K562 (cell line): Measurements from ENCODE around the gene CTPS1. TPM values are rescaled to one million over a fixed set of nuclear protein-coding genes. Genes with fewer than 3 reads are reported as not detected.
A peak's percentile ranks its signal among the peaks of the same experiment; 100 is the strongest.

Source experiments
- BACH1 ChIP-seq: fragments of 200-800 bp; sonication (Bioruptor generic); IDR thresholded peaks from 2 replicates; pipeline ENCODE4 v1.6.1; 2016; ENCODE audit warnings: missing genetic modification characterization, missing compliant biosample characterization
- IFI16 ChIP-seq: fragments of 250-450 bp; sonication (Bioruptor Pico); IDR thresholded peaks from 2 replicates; pipeline ENCODE4 v2.1.2; 2022; ENCODE audit warnings: mild to moderate bottlenecking, inconsistent platforms
- KLF16 ChIP-seq: IDR thresholded peaks from 2 replicates; pipeline ENCODE4 v1.6.1; 2016; ENCODE audit warnings: antibody characterized with exemption
- MBD2 ChIP-seq: sonication (generic); IDR thresholded peaks from 2 replicates; pipeline ENCODE4 v1.6.1; 2016; ENCODE audit warnings: low read depth, borderline replicate concordance
- NFIC ChIP-seq: fragments of 450-650 bp; IDR thresholded peaks from 2 replicates; pipeline ENCODE4 v1.6.1; 2017; ENCODE audit warnings: mild to moderate bottlenecking, inconsistent platforms
- RB1 ChIP-seq: fragments of 450-650 bp; IDR thresholded peaks from 2 replicates; pipeline ENCODE4 v1.6.1; 2017; ENCODE audit warnings: low read depth, mild to moderate bottlenecking
- SAP30 ChIP-seq: fragments of 200-600 bp; sonication (generic); IDR thresholded peaks from 2 replicates; pipeline ENCODE4 v1.6.1; 2012; ENCODE audit warnings: borderline replicate concordance, low read depth, mild to moderate bottlenecking, moderate library complexity, low read length, control low read depth, inconsistent platforms; ENCODE audit not compliant: insufficient read depth, poor library complexity, severe bottlenecking
- SETDB1 ChIP-seq: IDR thresholded peaks from one replicate; pipeline ENCODE4 v1.6.1; 2012; ENCODE audit warnings: low read length, control low read depth, inconsistent platforms
- SMAD4 ChIP-seq: fragments of 250-450 bp; sonication (Bioruptor Pico); conservative IDR thresholded peaks from 2 replicates; pipeline ENCODE4 v1.8.0; 2021; ENCODE audit warnings: inconsistent platforms, mild to moderate bottlenecking, moderate library complexity
- SMARCC2 ChIP-seq: fragments of 450-650 bp; IDR thresholded peaks from 2 replicates; pipeline ENCODE4 v1.6.1; 2017; ENCODE audit warnings: antibody characterized with exemption, moderate library complexity, mild to moderate bottlenecking, low read depth
- SOX6 ChIP-seq: fragments of 450-650 bp; IDR thresholded peaks from 2 replicates; pipeline ENCODE4 v1.6.1; 2014; ENCODE audit warnings: mild to moderate bottlenecking
- SP1 ChIP-seq: sonication (generic); formaldehyde crosslinking; IDR thresholded peaks from 2 replicates; pipeline ENCODE4 v1.8.1; 2022; ENCODE audit warnings: mild to moderate bottlenecking, missing genetic modification reagents
- STAT5A ChIP-seq: IDR thresholded peaks from 2 replicates; pipeline ENCODE4 v1.6.1; 2012; ENCODE audit warnings: low read length, inconsistent platforms, borderline replicate concordance
- TAF1 ChIP-seq: IDR thresholded peaks from 2 replicates; pipeline ENCODE4 v1.6.1; 2011; ENCODE audit warnings: mild to moderate bottlenecking, low read length, moderate library complexity; ENCODE audit not compliant: insufficient read depth, control insufficient read depth, severe bottlenecking; ENCODE audit errors: extremely low read depth
- TEAD4 ChIP-seq, 2 experiments: sonication (generic) in 1 of 2; formaldehyde crosslinking in 1 of 2; IDR thresholded peaks; 2 replicates each; pipeline versions ENCODE4 v1.6.1 to v1.8.0; 2012 to 2022; ENCODE audit warnings: borderline replicate concordance in 1 of 2, inconsistent platforms in 1 of 2, low read length in 1 of 2, mild to moderate bottlenecking in 1 of 2, missing genetic modification reagents in 1 of 2
- TRIM24 ChIP-seq, 2 experiments: fragments of 450-650 bp; IDR thresholded peaks; 2 replicates each; pipeline ENCODE4 v1.6.1; 2016
- XRCC4 ChIP-seq: IDR thresholded peaks from one replicate; pipeline ENCODE4 v1.6.1; 2011; ENCODE audit not compliant: insufficient read depth, insufficient read length; ENCODE audit errors: extremely low read depth
- YY1 ChIP-seq, 3 experiments: IDR thresholded peaks; 2 replicates each; pipeline ENCODE4 v1.6.1; 2011; ENCODE audit warnings: low read length in 2 of 3, mild to moderate bottlenecking in 2 of 3, moderate library complexity in 2 of 3, borderline replicate concordance in 1 of 3, control low read depth in 1 of 3, low read depth in 1 of 3; ENCODE audit not compliant: insufficient read depth in 3 of 3, insufficient replicate concordance in 2 of 3, control insufficient read depth in 1 of 3, insufficient read length in 1 of 3; ENCODE audit errors: extremely low read depth in 1 of 3
- ZC3H8 ChIP-seq: fragments of 450-650 bp; IDR thresholded peaks from 2 replicates; pipeline ENCODE4 v1.6.1; 2017
- ZNF175 ChIP-seq: fragments of 200-800 bp; sonication (Bioruptor generic); IDR thresholded peaks from 2 replicates; pipeline ENCODE4 v1.6.1; 2016; ENCODE audit warnings: low read depth, mild to moderate bottlenecking, missing genetic modification characterization, missing compliant biosample characterization
- ZNF76 ChIP-seq: fragments of 250-450 bp; sonication (Bioruptor Pico); IDR thresholded peaks from 2 replicates; pipeline ENCODE4 v1.4.0; 2020; ENCODE audit warnings: mild to moderate bottlenecking, moderate library complexity, borderline replicate concordance
- polyA plus RNA-seq, 8 experiments: library from polyadenylated mRNA; depleted of rRNA in 4 of 8; stranded (reverse) in 5 of 8; unstranded in 3 of 8; fragments of >200 nt; fragmentation: Nextera tagmentation in 2 of 8; fragmentation: Illumina TruSeq in 1 of 8; extraction: Ambion mirVana in 2 of 8; extraction: Trizol in 1 of 8; gene quantifications; 2 replicates each; pipeline versions ENCODE4 v1.2.1 to v1.2.3, GENCODE V29; 2011 to 2014; ENCODE audit warnings: inconsistent platforms in 1 of 8, missing spikeins in 1 of 8
- total RNA-seq, 7 experiments: library from RNA; depleted of rRNA in 6 of 7; stranded (reverse); fragments of >200 nt in 6 of 7; fragmentation: Illumina TruSeq in 2 of 7; extraction: Trizol in 2 of 7; gene quantifications; 2 replicates each; pipeline versions ENCODE4 v1.2.1 to v1.2.3, GENCODE V29; 2011 to 2021; ENCODE audit warnings: low replicate concordance in 1 of 7
- TF ChIP-seq, protein P1 (sequence below): fragments of 450-650 bp; IDR thresholded peaks from 2 replicates; pipeline ENCODE4 v1.6.1; 2016; ENCODE audit warnings: mild to moderate bottlenecking
- TF ChIP-seq, protein P2 (sequence below): fragments of 250-450 bp; sonication (Bioruptor Pico); IDR thresholded peaks from 2 replicates; pipeline ENCODE4 v1.8.0; 2021; ENCODE audit warnings: borderline replicate concordance, mild to moderate bottlenecking, moderate library complexity; ENCODE audit not compliant: poor library complexity, severe bottlenecking
- TF ChIP-seq, protein P3 (sequence below): IDR thresholded peaks from 2 replicates; pipeline ENCODE4 v1.6.1; 2016; ENCODE audit warnings: missing genetic modification characterization, missing compliant biosample characterization

CTPS1 gene
- total and polyA plus RNA-seq, 9 of the 15 experiments (the other 6 are each of a cell fraction or from before 2014, with no cell fraction given): 44.4 to 164 (median 87.7) TPM

DNA sequence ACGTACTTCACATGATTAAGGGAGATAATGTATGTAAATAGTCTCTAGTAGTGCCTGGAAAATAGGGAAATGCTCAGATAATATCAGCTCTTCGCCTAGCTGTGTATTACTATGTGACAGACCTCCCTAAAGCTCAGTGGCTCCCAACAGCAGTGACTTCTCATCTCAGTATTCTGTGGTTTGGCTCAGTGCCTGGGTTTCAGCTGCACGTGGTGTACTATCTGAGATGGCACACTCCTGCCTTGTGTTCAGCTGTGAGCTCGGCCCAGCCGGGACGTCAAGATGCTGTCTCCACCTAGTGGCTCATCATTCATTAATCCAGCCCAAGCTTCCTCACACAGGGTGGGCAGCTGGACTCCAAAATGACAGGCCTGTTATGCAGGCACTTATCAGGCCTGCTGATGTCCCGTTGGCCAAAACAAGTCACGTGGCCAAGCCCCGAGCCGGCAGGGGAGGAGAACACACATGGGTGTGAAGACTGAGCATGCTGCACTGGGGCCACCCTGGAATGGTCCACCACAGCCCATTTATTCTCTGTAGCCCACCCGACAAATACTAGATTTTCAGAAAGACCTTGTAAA is 24.2 kb downstream of the CTPS1 start (continued):
- TF ChIP-seq, protein P1, sequence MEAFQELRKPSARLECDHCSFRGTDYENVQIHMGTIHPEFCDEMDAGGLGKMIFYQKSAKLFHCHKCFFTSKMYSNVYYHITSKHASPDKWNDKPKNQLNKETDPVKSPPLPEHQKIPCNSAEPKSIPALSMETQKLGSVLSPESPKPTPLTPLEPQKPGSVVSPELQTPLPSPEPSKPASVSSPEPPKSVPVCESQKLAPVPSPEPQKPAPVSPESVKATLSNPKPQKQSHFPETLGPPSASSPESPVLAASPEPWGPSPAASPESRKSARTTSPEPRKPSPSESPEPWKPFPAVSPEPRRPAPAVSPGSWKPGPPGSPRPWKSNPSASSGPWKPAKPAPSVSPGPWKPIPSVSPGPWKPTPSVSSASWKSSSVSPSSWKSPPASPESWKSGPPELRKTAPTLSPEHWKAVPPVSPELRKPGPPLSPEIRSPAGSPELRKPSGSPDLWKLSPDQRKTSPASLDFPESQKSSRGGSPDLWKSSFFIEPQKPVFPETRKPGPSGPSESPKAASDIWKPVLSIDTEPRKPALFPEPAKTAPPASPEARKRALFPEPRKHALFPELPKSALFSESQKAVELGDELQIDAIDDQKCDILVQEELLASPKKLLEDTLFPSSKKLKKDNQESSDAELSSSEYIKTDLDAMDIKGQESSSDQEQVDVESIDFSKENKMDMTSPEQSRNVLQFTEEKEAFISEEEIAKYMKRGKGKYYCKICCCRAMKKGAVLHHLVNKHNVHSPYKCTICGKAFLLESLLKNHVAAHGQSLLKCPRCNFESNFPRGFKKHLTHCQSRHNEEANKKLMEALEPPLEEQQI: peak; percentile 87; the same call in 1 of the 2 replicates
- peak; percentile 99 for TF ChIP-seq SOX6
- peak; percentile 100 for TF ChIP-seq NFIC
- peak; percentile 94 for TF ChIP-seq SMAD4
- TF ChIP-seq TRIM24 (IDR thresholded peaks at IDR 0.05): peak; percentile 85 to 90
- TF ChIP-seq, protein P2, sequence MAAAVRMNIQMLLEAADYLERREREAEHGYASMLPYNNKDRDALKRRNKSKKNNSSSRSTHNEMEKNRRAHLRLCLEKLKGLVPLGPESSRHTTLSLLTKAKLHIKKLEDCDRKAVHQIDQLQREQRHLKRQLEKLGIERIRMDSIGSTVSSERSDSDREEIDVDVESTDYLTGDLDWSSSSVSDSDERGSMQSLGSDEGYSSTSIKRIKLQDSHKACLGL (CRISPR knock-in tag): no peak
- TF ChIP-seq, protein P3, sequence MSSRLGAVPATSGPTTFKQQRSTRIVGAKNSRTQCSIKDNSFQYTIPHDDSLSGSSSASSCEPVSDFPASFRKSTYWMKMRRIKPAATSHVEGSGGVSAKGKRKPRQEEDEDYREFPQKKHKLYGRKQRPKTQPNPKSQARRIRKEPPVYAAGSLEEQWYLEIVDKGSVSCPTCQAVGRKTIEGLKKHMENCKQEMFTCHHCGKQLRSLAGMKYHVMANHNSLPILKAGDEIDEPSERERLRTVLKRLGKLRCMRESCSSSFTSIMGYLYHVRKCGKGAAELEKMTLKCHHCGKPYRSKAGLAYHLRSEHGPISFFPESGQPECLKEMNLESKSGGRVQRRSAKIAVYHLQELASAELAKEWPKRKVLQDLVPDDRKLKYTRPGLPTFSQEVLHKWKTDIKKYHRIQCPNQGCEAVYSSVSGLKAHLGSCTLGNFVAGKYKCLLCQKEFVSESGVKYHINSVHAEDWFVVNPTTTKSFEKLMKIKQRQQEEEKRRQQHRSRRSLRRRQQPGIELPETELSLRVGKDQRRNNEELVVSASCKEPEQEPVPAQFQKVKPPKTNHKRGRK (tag): no peak
- peak; percentile 97 for TF ChIP-seq TEAD4 (IDR thresholded peaks at IDR 0.05; ENCODE audit: low read length)
- TF ChIP-seq TEAD4 (CRISPR knock-in tag; IDR thresholded peaks at IDR 0.05; ENCODE audit: borderline replicate concordance): no peak
- 0 out of 2 replicates have a peak, but pooled peaks have one; percentile 11 for TF ChIP-seq ZNF76 (CRISPR knock-in tag)
- TF ChIP-seq SETDB1: peak; percentile 75
- peak; percentile 83; the same call in 1 of the 2 replicates for TF ChIP-seq ZNF175 (CRISPR knock-in tag)
- TF ChIP-seq RB1: peak; percentile 34; the same call in 1 of the 2 replicates
- TF ChIP-seq SP1 (CRISPR knock-in tag): peak; percentile 86
- TF ChIP-seq STAT5A: peak; percentile 91
- no peak for TF ChIP-seq ZC3H8
- peak; percentile 45 for TF ChIP-seq TAF1
- peak; percentile 96 for TF ChIP-seq KLF16
- TF ChIP-seq MBD2: peak; percentile 80
- TF ChIP-seq SAP30: peak; percentile 78
- TF ChIP-seq BACH1 (tag): peak; percentile 60; the same call in 1 of the 2 replicates
- TF ChIP-seq YY1 (IDR thresholded peaks at IDR 0.05; ENCODE audit: borderline replicate concordance in 1 of 3, control insufficient read depth in 1 of 3, extremely low read depth in 1 of 3, insufficient read depth in 3 of 3, insufficient read length in 1 of 3, insufficient replicate concordance in 2 of 3, low read depth in 1 of 3, low read length in 2 of 3): peak in 2 of 3 experiments; percentile 44 to 66
- TF ChIP-seq IFI16 (CRISPR knock-in tag): no peak
- TF ChIP-seq XRCC4: no peak
- peak; percentile 75; the same call in 1 of the 2 replicates for TF ChIP-seq SMARCC2
